ENCODE measurements around the gene FGFR2.

FGFR2 gene

DNA sequence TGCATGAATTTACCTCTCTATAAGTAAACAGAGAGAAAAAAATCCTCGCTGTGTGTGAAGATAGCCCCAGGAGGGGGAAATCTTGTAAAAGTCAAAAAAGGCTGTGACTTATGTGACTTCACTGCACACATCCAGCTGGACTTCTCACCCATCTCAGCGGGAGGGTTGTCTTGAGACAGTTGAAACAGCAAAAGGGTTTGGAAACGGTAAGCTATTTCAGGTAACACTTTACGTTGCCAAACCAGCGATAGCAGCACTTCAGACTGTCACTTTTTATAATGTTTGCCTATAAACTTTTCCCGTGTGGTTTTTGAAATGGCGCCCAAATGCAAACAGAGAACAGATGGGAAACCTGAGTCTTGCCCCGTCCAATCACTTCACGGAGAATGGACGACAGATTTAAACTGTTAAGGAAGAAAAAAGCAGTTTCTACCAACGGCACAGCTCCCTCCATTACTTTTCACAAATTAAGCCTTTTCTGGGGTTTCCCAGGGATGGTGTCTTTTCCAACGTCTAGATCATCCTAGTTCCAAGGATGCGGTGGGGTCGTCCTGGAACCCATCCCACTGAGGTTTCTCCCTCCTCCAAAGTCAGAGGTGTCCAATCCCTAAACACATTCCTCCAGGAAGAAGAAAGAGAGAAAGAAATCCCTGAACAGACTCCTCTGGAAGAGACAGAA is 25.2 kb downstream of the FGFR2 start:
- TF ChIP-seq, protein P1, sequence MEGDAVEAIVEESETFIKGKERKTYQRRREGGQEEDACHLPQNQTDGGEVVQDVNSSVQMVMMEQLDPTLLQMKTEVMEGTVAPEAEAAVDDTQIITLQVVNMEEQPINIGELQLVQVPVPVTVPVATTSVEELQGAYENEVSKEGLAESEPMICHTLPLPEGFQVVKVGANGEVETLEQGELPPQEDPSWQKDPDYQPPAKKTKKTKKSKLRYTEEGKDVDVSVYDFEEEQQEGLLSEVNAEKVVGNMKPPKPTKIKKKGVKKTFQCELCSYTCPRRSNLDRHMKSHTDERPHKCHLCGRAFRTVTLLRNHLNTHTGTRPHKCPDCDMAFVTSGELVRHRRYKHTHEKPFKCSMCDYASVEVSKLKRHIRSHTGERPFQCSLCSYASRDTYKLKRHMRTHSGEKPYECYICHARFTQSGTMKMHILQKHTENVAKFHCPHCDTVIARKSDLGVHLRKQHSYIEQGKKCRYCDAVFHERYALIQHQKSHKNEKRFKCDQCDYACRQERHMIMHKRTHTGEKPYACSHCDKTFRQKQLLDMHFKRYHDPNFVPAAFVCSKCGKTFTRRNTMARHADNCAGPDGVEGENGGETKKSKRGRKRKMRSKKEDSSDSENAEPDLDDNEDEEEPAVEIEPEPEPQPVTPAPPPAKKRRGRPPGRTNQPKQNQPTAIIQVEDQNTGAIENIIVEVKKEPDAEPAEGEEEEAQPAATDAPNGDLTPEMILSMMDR (IDR thresholded peaks at IDR 0.05; ENCODE audit: low read depth, low read length, poor library complexity, severe bottlenecking) = no peak
- TF ChIP-seq EZH2phosphoT487 (IDR thresholded peaks at IDR 0.05; ENCODE audit: borderline replicate concordance, low read length) = no peak
- H3K27me3 ChIP-seq (ENCODE audit: control insufficient read depth, low read length) = no peaks in the 10 kb centered on the region
- H3K36me3 ChIP-seq (ENCODE audit: control insufficient read depth, low read length) = no peaks in the 10 kb centered on the region
- H3K4me3 ChIP-seq (ENCODE audit: low read length) = no peak overlapping the region
- H3K27ac ChIP-seq (ENCODE audit: low read depth, low read length) = no peak overlapping the region
- no peaks in the 10 kb centered on the region for H3K9me3 ChIP-seq (ENCODE audit: control insufficient read depth, insufficient read depth, low read length)
- H4K20me1 ChIP-seq (ENCODE audit: control insufficient read depth, insufficient read depth, low read depth, low read length) = no peaks in the 10 kb centered on the region
- no peaks in the 10 kb centered on the region for H3K79me2 ChIP-seq (ENCODE audit: control insufficient read depth, low read length)
- H3K9me2 ChIP-seq (replicated peaks; ENCODE audit: control insufficient read depth, low read length) = no peaks in the 10 kb centered on the region
- no peaks in the 10 kb centered on the region for H3K4me1 ChIP-seq (ENCODE audit: control insufficient read depth, low read length)
- H3F3A ChIP-seq (ENCODE audit: control insufficient read depth, insufficient read depth) = no peaks in the 10 kb centered on the region
- H3K4me2 ChIP-seq (ENCODE audit: low read length) = no peak overlapping the region

DNA sequence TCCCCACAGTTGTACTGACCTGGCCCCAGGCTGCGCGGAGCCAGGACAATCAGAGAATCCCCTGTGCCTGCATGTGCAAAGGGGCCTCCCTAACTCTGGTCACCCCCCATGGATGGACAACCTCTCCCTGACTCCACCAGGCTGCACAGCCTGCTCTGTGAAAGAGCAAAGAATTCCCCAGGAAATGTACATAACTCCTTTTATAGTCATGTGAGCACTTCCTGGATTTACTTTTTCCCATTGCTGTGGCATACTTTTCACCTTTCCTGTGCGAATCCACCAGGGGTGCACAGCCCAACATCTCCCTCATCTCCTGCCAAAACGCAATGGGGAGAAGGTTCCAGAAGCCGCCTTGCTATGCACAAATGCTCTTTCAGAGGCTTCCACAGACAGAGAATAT is 27.9 kb downstream of the FGFR2 start:
- no peaks in the 10 kb centered on the region for H4K20me1 ChIP-seq (ENCODE audit: control insufficient read depth, insufficient read depth, low read depth, low read length)
- no peaks in the 10 kb centered on the region for H3K9me3 ChIP-seq (ENCODE audit: control insufficient read depth, insufficient read depth, low read length)
- no peak overlapping the region for H3K4me3 ChIP-seq (ENCODE audit: low read length)
- no peaks in the 10 kb centered on the region for H3K36me3 ChIP-seq (ENCODE audit: control insufficient read depth, low read length)
- TF ChIP-seq, protein P1 (IDR thresholded peaks at IDR 0.05; ENCODE audit: low read depth, low read length, poor library complexity, severe bottlenecking) = no peak
- TF ChIP-seq EZH2phosphoT487 (IDR thresholded peaks at IDR 0.05; ENCODE audit: borderline replicate concordance, low read length) = no peak
- no peaks in the 10 kb centered on the region for H3F3A ChIP-seq (ENCODE audit: control insufficient read depth, insufficient read depth)
- H3K4me1 ChIP-seq (ENCODE audit: control insufficient read depth, low read length) = no peaks in the 10 kb centered on the region
- H3K9me2 ChIP-seq (replicated peaks; ENCODE audit: control insufficient read depth, low read length) = no peaks in the 10 kb centered on the region
- H3K4me2 ChIP-seq (ENCODE audit: low read length) = no peak overlapping the region
- no peak overlapping the region for H3K27ac ChIP-seq (ENCODE audit: low read depth, low read length)
- no peaks in the 10 kb centered on the region for H3K27me3 ChIP-seq (ENCODE audit: control insufficient read depth, low read length)
- H3K79me2 ChIP-seq (ENCODE audit: control insufficient read depth, low read length) = no peaks in the 10 kb centered on the region

DNA sequence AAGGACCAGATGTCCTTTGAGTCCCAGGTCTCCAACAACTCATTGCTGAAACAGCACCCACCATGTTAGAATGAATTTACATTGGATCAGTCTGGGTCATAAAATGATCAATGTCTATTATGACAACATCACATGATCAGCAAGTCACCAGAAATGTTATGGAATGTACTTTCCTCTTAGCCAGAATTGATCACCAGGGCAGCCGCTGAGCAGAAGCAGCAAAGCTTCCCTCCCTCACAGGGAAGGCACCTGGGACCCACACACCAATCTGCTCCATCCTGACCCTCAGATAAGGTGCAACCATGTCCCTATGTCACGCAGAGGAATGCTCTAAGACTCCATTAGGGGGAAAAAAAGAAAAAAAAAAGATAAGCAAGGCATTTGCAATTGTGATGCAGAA is 30.0 kb downstream of the FGFR2 start:
- no peaks in the 10 kb centered on the region for H3K36me3 ChIP-seq (ENCODE audit: control insufficient read depth, low read length)
- no peak for TF ChIP-seq EZH2phosphoT487 (IDR thresholded peaks at IDR 0.05; ENCODE audit: borderline replicate concordance, low read length)
- H3K4me2 ChIP-seq (ENCODE audit: low read length) = no peak overlapping the region
- no peaks in the 10 kb centered on the region for H3K79me2 ChIP-seq (ENCODE audit: control insufficient read depth, low read length)
- H3K4me1 ChIP-seq (ENCODE audit: control insufficient read depth, low read length) = no peaks in the 10 kb centered on the region
- H3K9me3 ChIP-seq (ENCODE audit: control insufficient read depth, insufficient read depth, low read length) = no peaks in the 10 kb centered on the region
- H3K27ac ChIP-seq (ENCODE audit: low read depth, low read length) = no peak overlapping the region
- no peaks in the 10 kb centered on the region for H3K9me2 ChIP-seq (replicated peaks; ENCODE audit: control insufficient read depth, low read length)
- H3K27me3 ChIP-seq (ENCODE audit: control insufficient read depth, low read length) = no peaks in the 10 kb centered on the region
- no peak overlapping the region for H3K4me3 ChIP-seq (ENCODE audit: low read length)
- no peaks in the 10 kb centered on the region for H3F3A ChIP-seq (ENCODE audit: control insufficient read depth, insufficient read depth)
- no peaks in the 10 kb centered on the region for H4K20me1 ChIP-seq (ENCODE audit: control insufficient read depth, insufficient read depth, low read depth, low read length)

DNA sequence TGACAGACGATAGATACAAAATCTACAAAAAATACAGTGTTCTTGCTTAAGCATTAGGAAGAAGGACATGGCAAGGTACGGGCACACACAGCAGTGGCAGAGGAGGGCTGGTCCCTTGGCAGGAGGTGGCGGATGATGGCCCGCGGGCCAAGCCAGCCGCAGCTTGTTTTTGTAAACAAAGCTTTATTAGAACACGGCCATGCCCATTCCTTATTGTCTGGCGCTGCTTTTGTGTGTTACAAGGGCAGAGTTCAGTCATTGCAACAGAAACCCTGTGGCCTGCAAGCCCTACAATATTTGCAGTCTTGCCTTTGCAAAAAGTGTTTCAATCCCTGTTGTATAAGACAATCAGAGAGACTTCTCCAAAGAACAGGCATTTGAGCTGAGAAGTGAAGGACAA is 30.7 kb downstream of the FGFR2 start:
- no peak overlapping the region for H3K4me3 ChIP-seq (ENCODE audit: low read length)
- TF ChIP-seq, protein P1 (IDR thresholded peaks at IDR 0.05; ENCODE audit: low read depth, low read length, poor library complexity, severe bottlenecking) = no peak
- TF ChIP-seq EZH2phosphoT487 (IDR thresholded peaks at IDR 0.05; ENCODE audit: borderline replicate concordance, low read length) = no peak
- no peaks in the 10 kb centered on the region for H3F3A ChIP-seq (ENCODE audit: control insufficient read depth, insufficient read depth)
- H3K9me2 ChIP-seq (replicated peaks; ENCODE audit: control insufficient read depth, low read length) = no peaks in the 10 kb centered on the region
- no peaks in the 10 kb centered on the region for H3K4me1 ChIP-seq (ENCODE audit: control insufficient read depth, low read length)
- H3K27me3 ChIP-seq (ENCODE audit: control insufficient read depth, low read length) = no peaks in the 10 kb centered on the region
- H3K79me2 ChIP-seq (ENCODE audit: control insufficient read depth, low read length) = no peaks in the 10 kb centered on the region
- H4K20me1 ChIP-seq (ENCODE audit: control insufficient read depth, insufficient read depth, low read depth, low read length) = no peaks in the 10 kb centered on the region
- no peaks in the 10 kb centered on the region for H3K9me3 ChIP-seq (ENCODE audit: control insufficient read depth, insufficient read depth, low read length)
- H3K27ac ChIP-seq (ENCODE audit: low read depth, low read length) = no peak overlapping the region
- no peak overlapping the region for H3K4me2 ChIP-seq (ENCODE audit: low read length)
- H3K36me3 ChIP-seq (ENCODE audit: control insufficient read depth, low read length) = no peaks in the 10 kb centered on the region
